IPS-NIHi7 (cell line): Measurements from ENCODE around the gene KDM1A.
A peak's percentile ranks its signal among the peaks of the same experiment; 100 is the strongest.
"Not testable (repeated sequence)": the region's sequence is repeated elsewhere in the genome, so short reads cannot be mapped to it uniquely, and the experiment has no call there.

Experiments used
- DNase-seq: peaks from one replicate; pipeline ENCODE4 v3.0.0; 2012; ENCODE audit warnings: mixed read lengths; ENCODE audit errors: extremely low spot score

KDM1A gene

DNA sequence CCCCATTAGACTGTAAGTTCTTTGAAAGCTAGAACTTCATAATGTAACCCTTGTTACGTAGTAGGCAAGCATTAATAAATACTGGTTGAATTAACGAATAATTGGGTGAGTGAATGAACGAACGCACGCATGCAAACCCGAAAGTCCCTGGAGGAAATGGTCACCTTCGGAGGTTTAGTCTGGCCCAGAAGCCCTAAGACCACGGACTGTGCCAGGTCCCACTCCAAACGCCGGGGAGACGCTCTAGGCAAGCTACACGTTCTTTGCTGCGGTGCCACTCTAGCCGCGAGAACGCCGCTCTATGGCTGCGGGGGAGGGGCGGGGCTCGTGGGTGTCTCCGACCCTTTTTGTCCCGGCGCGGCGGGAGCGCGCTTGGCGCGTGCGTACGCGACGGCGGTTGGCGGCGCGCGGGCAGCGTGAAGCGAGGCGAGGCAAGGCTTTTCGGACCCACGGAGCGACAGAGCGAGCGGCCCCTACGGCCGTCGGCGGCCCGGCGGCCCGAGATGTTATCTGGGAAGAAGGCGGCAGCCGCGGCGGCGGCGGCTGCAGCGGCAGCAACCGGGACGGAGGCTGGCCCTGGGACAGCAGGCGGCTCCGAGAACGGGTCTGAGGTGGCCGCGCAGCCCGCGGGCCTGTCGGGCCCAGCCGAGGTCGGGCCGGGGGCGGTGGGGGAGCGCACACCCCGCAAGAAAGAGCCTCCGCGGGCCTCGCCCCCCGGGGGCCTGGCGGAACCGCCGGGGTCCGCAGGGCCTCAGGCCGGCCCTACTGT is at the start of gene KDM1A:
TSS of gene KDM1A (plus strand) at position 375 of the 769 bp plus-strand sequence. CDS start at position 504, 129 bp downstream.
- peak; percentile 97 for DNase-seq

DNA sequence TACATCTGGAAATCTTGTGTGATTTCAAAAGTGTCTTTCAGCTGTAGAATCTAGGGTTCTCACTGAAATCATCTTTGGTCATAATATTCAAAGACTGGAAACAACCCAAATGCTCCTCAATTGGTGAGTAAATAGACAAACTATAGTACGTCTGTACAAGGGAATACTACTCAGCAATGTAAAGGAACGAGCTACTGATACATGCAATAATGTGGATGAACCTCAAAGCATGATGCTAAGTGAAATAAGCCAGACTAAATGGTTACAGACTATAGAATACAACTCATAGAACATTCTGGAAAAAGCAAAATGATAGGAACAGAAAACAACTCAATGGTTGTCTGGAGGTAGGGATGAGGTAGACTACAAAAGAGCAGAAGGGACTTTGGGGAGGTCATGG is 49.2 kb upstream of the KDM1A start:
- DNase-seq, result no peak

- DNase-seq, result peak; percentile 9
Measured at GRCh38 chr1:22971161-22971560, 48.1 kb upstream of the KDM1A start.

- peak; percentile 45 for DNase-seq
Measured at GRCh38 chr1:22971611-22972405, 47.5 kb upstream of the KDM1A start.

DNA sequence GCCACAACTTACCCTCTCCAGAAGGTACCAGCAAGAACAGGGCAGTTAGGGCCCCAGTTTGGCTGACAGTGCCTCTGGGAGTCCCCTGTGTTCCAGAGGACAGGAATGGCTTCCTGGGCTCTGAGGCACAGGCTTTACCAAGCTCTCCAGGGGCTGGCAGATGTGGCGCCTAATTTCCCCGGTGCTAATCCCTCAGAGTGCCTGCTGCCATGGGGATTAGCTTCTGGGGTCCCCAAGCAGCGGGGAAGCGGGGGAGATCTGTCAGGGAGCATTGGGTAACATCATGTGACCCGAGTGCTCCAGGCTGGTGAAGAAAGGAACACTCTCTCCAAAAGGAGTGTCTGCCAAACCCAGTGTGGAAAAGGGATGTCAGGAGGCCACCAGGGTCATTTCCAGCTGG is 46.5 kb upstream of the KDM1A start, which contains the start of gene LACTBL1:
TSS of gene LACTBL1 (minus strand) at position 107 of the 400 bp plus-strand sequence. CDS start 550 bp downstream, outside the sequence.
- DNase-seq, result peak; percentile 7

- DNase-seq, result no peak
Measured at GRCh38 chr1:22975694-22976093, 43.6 kb upstream of the KDM1A start.

- DNase-seq, result no peak
Measured at GRCh38 chr1:22976127-22976460, 43.2 kb upstream of the KDM1A start.

DNA sequence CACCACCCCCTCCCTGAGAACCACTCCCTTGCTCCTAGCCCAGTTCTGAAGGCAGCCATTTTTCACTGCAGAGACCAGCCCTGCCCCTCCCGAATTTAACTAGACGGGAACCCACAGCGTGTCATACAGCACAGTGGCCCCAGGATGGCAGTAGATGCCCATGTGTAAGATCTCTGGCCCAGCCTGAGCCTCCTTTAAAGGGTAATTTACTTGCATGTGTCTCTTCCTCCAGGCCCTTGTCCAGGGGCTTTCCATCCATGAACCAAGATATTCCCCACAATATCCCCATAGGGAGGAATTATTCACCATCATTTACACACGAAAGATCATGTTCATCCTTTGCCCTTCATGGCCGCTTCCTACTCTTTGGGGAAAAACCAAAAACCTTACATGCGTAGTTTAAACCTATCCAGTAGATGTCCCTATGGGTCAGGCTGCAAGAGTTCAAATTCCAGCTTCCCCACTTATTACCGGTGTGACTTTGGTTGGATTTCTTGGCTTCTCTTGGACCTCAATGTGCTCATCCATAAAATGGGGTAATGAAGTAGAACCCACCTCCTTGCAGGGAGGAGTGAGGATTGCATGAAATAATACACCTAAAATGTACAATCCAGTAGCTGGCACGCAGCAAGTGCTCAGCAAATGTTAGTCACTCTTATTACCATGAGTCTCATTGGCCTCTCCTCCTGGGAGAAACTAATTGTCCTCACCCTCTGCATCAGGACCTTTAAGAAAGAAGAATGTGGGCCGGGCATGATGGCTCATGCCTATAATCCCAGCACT is 42.6 kb upstream of the KDM1A start:
- peak; percentile 91 for DNase-seq

DNA sequence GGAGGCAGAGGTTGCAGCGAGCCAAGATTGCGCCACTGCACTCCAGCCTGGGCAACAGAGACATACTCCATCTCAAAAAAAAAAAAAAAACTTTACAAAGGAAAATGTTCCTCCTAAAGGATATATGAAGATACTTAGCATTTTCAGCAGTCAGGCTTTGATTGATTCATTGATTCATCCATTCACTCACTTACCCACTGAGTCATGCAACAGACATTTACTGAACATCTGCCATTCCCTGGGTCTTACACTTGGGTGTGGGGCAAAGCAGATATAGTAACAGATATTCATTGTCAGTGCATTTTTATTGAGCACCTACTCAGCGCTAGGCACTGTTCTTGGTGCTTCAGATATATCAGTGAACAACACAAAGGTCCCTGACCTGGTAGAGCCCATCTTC is 41.0 kb upstream of the KDM1A start:
- no peak for DNase-seq

GRCh38 chr1:22980471-22980790 is 38.8 kb upstream of the KDM1A start:
- DNase-seq, result not testable (repeated sequence)

DNA sequence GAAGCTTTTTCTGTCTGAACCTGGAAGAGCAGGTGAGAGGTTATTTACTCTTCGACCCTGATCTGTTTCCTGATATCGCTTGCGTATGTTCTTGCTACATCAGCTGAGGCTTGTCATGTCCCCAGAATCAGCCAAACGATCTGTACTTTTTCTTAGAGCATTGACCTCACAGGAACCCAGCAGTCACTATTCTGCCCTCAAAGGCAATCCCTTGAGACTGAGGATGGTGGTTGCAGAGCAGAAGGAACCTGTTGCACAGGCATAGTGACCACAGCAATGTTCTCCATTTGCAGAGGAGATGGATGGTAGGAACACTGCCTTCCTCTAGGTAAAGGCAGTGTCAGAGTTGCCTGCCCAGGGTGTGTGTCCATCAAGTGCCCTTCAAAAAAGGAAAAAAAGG is 35.3 kb upstream of the KDM1A start:
- DNase-seq, result no peak

GRCh38 chr1:22992384-22992783 is 26.9 kb upstream of the KDM1A start:
- DNase-seq, result not testable (repeated sequence)

GRCh38 chr1:22993220-22993795 is 26.0 kb upstream of the KDM1A start:
- not testable (repeated sequence) for DNase-seq

- DNase-seq, result no peak
Measured at GRCh38 chr1:22995774-22996173, 23.5 kb upstream of the KDM1A start.

DNA sequence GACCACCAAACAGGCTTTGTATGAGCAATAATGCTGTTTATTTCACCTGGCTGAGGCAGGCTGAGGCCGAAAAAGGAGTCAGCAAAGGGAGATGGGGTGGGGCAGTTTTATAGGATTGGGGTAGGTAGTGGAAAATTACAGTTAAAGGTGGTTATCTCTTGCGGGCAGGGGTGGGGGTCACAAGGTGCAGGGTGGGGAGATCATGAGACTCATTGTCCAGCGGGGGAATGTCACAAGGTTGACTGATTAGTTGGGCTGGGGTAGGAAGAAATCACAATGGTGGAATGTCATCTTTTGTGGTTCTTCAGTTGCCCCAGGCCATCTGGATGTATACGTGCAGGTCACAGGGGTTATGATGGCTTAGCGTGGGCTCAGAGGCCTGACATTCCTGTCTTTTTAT is 21.7 kb upstream of the KDM1A start:
- DNase-seq, result not testable (repeated sequence)

DNA sequence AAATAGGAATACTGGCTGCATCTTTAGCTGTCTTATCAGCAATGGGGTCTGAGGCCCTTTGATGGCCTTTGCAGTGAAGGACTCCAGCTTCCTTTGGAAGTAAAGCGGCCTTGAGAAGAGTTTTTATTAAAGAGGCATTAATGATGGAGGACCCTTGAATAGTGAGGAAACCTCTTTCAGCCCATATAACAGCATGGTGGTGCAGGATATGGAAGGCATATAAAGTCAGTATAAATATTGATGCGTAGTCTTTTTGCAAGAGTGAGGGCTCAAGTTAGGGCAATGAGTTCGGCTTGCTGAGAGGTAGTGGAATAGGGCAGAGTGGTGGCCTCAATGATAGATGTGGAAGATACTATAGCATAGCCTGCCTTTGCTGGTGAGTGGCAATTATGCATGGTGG is 19.1 kb upstream of the KDM1A start:
- not testable (repeated sequence) for DNase-seq

DNA sequence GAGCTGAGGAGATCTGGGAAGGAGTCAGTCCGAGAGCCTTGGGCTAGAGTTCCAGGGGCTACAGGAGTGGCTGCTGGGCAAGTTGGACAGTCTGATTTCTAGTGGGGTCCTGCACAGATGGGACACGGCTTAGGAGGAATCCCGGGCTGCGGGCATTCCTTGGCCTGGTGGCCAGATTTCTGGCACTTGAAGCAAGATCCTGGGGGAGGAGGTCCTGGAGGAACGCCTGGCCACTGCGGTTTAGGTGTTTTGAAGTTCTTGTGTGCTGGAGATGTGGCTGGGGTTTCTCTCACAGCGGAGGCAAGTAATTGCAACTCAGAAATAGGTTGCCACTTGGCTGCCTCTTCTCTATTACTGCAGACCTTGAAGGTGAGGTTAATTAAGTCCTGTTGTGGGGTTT is 17.1 kb upstream of the KDM1A start:
- not testable (repeated sequence) for DNase-seq

DNA sequence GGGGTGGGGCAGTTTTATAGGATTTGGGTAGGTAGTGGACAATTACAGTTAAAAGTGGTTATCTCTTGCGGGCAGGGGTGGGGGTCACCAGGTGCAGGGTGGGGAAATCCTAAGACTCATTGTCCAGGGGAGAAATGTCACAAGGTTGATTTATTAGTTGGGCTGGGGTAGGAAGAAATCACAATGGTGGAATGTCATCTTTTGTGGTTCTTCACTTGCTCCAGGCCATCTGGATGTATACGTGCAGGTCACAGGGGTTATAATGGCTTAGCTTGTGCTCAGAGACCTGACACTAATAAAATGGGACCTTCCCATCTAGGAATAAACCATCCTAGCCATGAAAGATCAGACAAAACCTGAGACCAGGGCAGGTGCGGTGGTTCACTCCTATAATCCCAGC is 15.2 kb upstream of the KDM1A start:
- no peak for DNase-seq

- not testable (repeated sequence) for DNase-seq
Measured at GRCh38 chr1:23004769-23005168, 14.5 kb upstream of the KDM1A start.

- no peak for DNase-seq
Measured at GRCh38 chr1:23007106-23007505, 12.2 kb upstream of the KDM1A start.

DNA sequence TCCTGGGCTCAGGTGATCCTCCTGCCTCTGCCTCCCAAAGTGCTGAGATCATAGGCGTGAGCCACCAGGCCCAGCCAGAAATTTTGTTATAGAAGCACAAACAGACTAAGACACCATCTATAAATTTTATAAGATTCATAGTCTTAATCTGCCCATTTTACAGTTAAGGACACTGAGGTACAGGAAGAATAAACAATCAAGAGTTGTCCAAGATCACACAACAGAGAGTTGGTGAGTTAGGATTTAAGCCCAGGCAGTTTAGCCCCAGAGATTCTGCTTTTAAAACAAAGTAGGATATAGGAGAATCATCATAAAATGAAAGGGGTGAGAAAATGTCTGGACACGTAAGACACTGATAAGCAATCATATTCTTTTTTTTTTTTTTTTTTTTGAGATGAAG is 10.4 kb upstream of the KDM1A start:
- no peak for DNase-seq

DNA sequence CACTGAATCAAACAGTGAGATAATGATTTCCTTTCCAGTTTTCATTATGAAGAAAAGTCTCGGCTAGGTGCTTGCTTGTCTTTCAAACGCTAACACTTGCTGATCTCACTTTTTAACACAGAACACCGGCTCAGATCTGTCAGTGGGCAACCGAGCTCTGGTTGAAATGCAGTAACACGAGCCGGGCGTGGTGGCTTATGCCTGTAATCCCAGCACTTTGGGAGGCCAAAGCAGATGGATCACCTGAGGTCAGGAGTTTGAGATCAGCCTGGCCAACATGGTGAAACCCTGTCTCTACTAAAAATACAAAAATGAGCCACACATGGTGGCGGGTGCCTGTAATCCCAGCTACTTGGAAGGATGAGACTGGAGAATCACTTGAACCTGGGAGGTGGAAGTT is 9.2 kb upstream of the KDM1A start:
- not testable (repeated sequence) for DNase-seq
